ENCODE measurements around the gene RNASE12.

GRCh38 chr14:20615996-20616395, 24.8 kb upstream of the RNASE12 start:
- TF ChIP-seq GATA3 (IDR thresholded peaks at IDR 0.05; ENCODE audit: low read depth, low read length) (no peak), GATA2 (IDR thresholded peaks at IDR 0.05; ENCODE audit: low read depth, low read length) (no peak)
